B cell (primary cell): ENCODE measurements around the gene HSPBP1. TPM values are rescaled to one million over a fixed set of nuclear protein-coding genes. Genes with fewer than 3 reads are reported as not detected.

Experiments
- ATAC-seq: fragments of 200-7000 bp; cut with Tn5 transposase; one replicate; pipeline ENCODE4 v1.10.0; 2021; ENCODE audit warnings: low read depth, mild to moderate bottlenecking, moderate number of reproducible peaks, moderate library complexity
- CTCF ChIA-PET: fragments of 350-600 bp; sonication (Branson Sonifier 250); formaldehyde crosslinking; loops from one replicate; lab custom pipeline; 2021; ENCODE audit warnings: antibody characterized with exemption, inconsistent platforms; lab: Charles Lee
- POLR2A ChIA-PET: fragments of 350-600 bp; sonication (Branson Sonifier 250); formaldehyde crosslinking; loops from one replicate; lab custom pipeline; 2021; ENCODE audit warnings: antibody characterized with exemption; lab: Charles Lee
- DNase-seq: peaks from one replicate; pipeline ENCODE4 v3.0.0; 2013
- H2AFZ ChIP-seq: 2 replicates; pipeline ENCODE4 v1.6.1; 2012; ENCODE audit warnings: mild to moderate bottlenecking, low read depth, low read length; ENCODE audit not compliant: insufficient read depth, poor library complexity, severe bottlenecking
- H3K27ac ChIP-seq, 2 donors: 1 replicate in 1 of 2; 2 replicates in 1 of 2; pipeline ENCODE4 v1.5.1; 2012 to 2013; ENCODE audit warnings: low read length in 2 of 2, mild to moderate bottlenecking in 2 of 2, moderate library complexity in 1 of 2
- H3K27me3 ChIP-seq, 4 experiments: fragments of 200-600 bp in 1 of 4; sonication (generic) in 1 of 4; replicated peaks in 1 of 4; 1 replicate in 2 of 4; 2 replicates in 2 of 4; pipeline versions ENCODE4 v1.6.1 to v1.7.0; 2013 to 2016; ENCODE audit warnings: low read length in 3 of 4, mild to moderate bottlenecking in 2 of 4, mixed read lengths in 1 of 4, moderate library complexity in 1 of 4; ENCODE audit not compliant: insufficient read depth in 4 of 4, control insufficient read depth in 3 of 4; ENCODE audit errors: control extremely low read depth in 1 of 4
- H3K36me3 ChIP-seq, 2 experiments: replicated peaks in 1 of 2; 1 replicate in 1 of 2; 2 replicates in 1 of 2; pipeline versions ENCODE4 v1.6.1 to v1.7.1; 2013; ENCODE audit warnings: low read length in 1 of 2; ENCODE audit not compliant: insufficient read depth in 2 of 2, control insufficient read depth in 1 of 2; ENCODE audit errors: control extremely low read depth in 1 of 2, extremely low read depth in 1 of 2
- H3K4me1 ChIP-seq, 2 donors: fragments of 200-600 bp in 1 of 2; sonication (generic) in 1 of 2; 1 replicate in 1 of 2; 2 replicates in 1 of 2; pipeline versions ENCODE4 v1.5.1 to v1.6.1; 2013 to 2017; ENCODE audit warnings: low read length in 2 of 2; ENCODE audit not compliant: control insufficient read depth in 2 of 2, insufficient read depth in 2 of 2
- H3K4me2 ChIP-seq: replicated peaks from 2 replicates; pipeline ENCODE3; 2012; ENCODE audit warnings: mild to moderate bottlenecking, low read depth, low read length; ENCODE audit not compliant: poor library complexity, severe bottlenecking
- H3K4me3 ChIP-seq, 5 experiments: fragments of 200-600 bp in 1 of 5; sonication (generic) in 1 of 5; 1 replicate in 3 of 5; 2 replicates in 2 of 5; pipeline versions ENCODE4 v1.5.1 to v1.7.0; 2011 to 2016; ENCODE audit warnings: low read length in 4 of 5, mild to moderate bottlenecking in 4 of 5, low read depth in 2 of 5, control low read depth in 1 of 5, moderate library complexity in 1 of 5; ENCODE audit not compliant: insufficient read depth in 1 of 5; ENCODE audit errors: control extremely low read depth in 1 of 5, extremely low read depth in 1 of 5
- H3K79me2 ChIP-seq: fragments of 200-600 bp; sonication (generic); one replicate; pipeline ENCODE4 v1.6.0; 2016; ENCODE audit warnings: low read length; ENCODE audit not compliant: control insufficient read depth, insufficient read depth
- H3K9ac ChIP-seq: fragments of 200-600 bp; sonication (generic); 2 replicates; pipeline ENCODE4 v1.6.1; 2017; ENCODE audit warnings: mild to moderate bottlenecking, low read length, moderate library complexity
- H3K9me3 ChIP-seq, 3 donors: one replicate each; pipeline versions ENCODE4 v1.6.1 to v1.7.1; 2013; ENCODE audit warnings: low read length in 2 of 3; ENCODE audit not compliant: control insufficient read depth in 2 of 3, insufficient read depth in 1 of 3; ENCODE audit errors: control extremely low read depth in 1 of 3
- H4K20me1 ChIP-seq: 2 replicates; pipeline ENCODE4 v1.6.0; 2012; ENCODE audit warnings: mild to moderate bottlenecking, low read length; ENCODE audit not compliant: insufficient read depth, control insufficient read depth, poor library complexity, severe bottlenecking
- H3K27ac Mint-ChIP-seq: one replicate; pipeline ENCODE4 v1.8.0; 2021; ENCODE audit warnings: mixed read lengths
- H3K27me3 Mint-ChIP-seq: one replicate; pipeline ENCODE4 v1.8.0; 2021; ENCODE audit warnings: mixed read lengths
- H3K4me1 Mint-ChIP-seq: one replicate; pipeline ENCODE4 v1.8.0; 2021; ENCODE audit warnings: mixed read lengths
- H3K4me3 Mint-ChIP-seq: one replicate; pipeline ENCODE4 v1.8.0; 2021; ENCODE audit warnings: mixed read lengths
- H3K9me3 Mint-ChIP-seq: one replicate; pipeline ENCODE4 v1.8.0; 2022; ENCODE audit warnings: mixed read lengths; ENCODE audit not compliant: insufficient read depth
- CTCF ChIP-seq: fragments of 200-600 bp; IDR thresholded peaks from one replicate; pipeline ENCODE4 v1.8.0; 2022; ENCODE audit warnings: antibody characterized with exemption, mild to moderate bottlenecking
- EZH2 ChIP-seq: IDR thresholded peaks from 2 replicates; pipeline ENCODE4 v1.6.1; 2012; ENCODE audit warnings: borderline replicate concordance, low read depth, mild to moderate bottlenecking, moderate library complexity, low read length; ENCODE audit not compliant: insufficient read depth, poor library complexity, severe bottlenecking
- WGBS: methylation state at CpG from one replicate; pipeline ENCODE4 v1.1.5; 2013; ENCODE audit warnings: missing lambda C conversion rate; ENCODE audit not compliant: insufficient coverage; 5-methylcytosine and 5-hydroxymethylcytosine counted together
- intact Hi-C: fragments of 100-400 bp; cut with micrococcal nuclease; formaldehyde crosslinking; loops from one replicate; pipeline ENCODE4 v1.10.0; 2022
- polyA plus RNA-seq: library from polyadenylated mRNA; depleted of rRNA; stranded (reverse); fragments of >200 nt; gene quantifications from 2 replicates; pipeline ENCODE4 v1.2.3, GENCODE V29; 2012
- total RNA-seq, 2 donors: library from RNA; stranded (reverse); fragments of 120-200 nt in 1 of 2; gene quantifications; 1 replicate in 1 of 2; 2 replicates in 1 of 2; pipeline versions ENCODE4 v1.2.3 to v1.2.4, GENCODE V29; 2013 to 2022

HSPBP1 gene
- total and polyA plus RNA-seq, 2 donors (not counting 1 experiment from before 2014, with no cell fraction given): 15.6 to 19.0 TPM

- DNase-seq (no peak), ATAC-seq (no peak)
- Histone ChIP-seq H3K36me3 (no peaks in the 10 kb centered on the region), H3K9me3 (no peaks in the 10 kb centered on the region), H3K4me3 (no peak overlapping the region), H3K9ac (no peak overlapping the region), H3K27ac (no peak overlapping the region), H3K27me3 (no peaks in the 10 kb centered on the region), H4K20me1 (no peaks in the 10 kb centered on the region), H2AFZ (no peak overlapping the region), H3K4me1 (peaks cover 4 to 6% of the 10 kb centered on the region in 2 donors), H3K4me2 (no peak overlapping the region), H3K79me2 (no peaks in the 10 kb centered on the region)
- CTCF ChIA-PET: interaction anchor here (1.1 kb wide), 1 partner anchor 12 kb away, joined by 3 read pairs; no protein-coding TSS in a partner anchor
- peaks cover 5% of the 10 kb centered on the region for H3K4me1 Mint-ChIP-seq
- POLR2A ChIA-PET: interaction anchor here (0.5 kb wide), 1 partner anchor 22 kb away, joined by 3 read pairs; no protein-coding TSS in a partner anchor
- H3K9me3 Mint-ChIP-seq: no peaks in the 10 kb centered on the region
- intact Hi-C loops: loop anchor here (10.0 kb wide), 1 partner anchor 316 kb away; the partner anchor contains the start of genes ZNF524 and ZNF865
- TF ChIP-seq EZH2 (no peak), CTCF (no peak)
- H3K27me3 Mint-ChIP-seq: no peaks in the 10 kb centered on the region
- WGBS: 94% methylated on average over 6 of the region's 9 CpGs
- no peak overlapping the region for H3K27ac Mint-ChIP-seq
- no peak overlapping the region for H3K4me3 Mint-ChIP-seq
These were observed 9.3 kb upstream of the HSPBP1 start for GRCh38 chr19:55289117-55289796.
